NCI-H1048 (cell line): Measurements from ENCODE around the gene SVOPL.
"Not testable (repeated sequence)": the region's sequence is repeated elsewhere in the genome, so short reads cannot be mapped to it uniquely, and the experiment has no call there.

Experiments
- DNase-seq: peaks from one replicate; lab custom pipeline; 2025; lab: John Stamatoyannopoulos, UW

Gene SVOPL

DNA sequence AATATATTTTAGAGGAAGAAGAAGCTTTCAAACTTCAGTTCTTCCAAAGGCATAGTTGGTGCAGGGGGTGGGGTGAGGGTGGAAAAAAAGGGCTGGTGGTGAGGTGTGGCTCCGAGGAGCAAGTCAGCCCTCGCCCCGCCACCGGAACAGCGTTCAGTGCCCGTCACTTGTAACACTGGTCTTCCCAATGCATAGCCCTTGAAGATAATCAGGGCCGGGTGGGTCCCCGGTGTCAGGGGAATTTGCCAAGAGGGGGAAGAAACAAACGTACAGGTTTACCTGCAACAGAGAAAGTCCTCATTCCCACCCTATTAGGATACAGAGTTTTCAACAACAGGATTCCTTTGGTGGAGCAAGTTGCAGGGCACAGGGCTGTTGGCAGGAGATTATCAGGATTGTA, 1.5 kb downstream of the SVOPL start:
- no peak for DNase-seq

GRCh38 chr7:138698281-138698680, 2.9 kb downstream of the SVOPL start:
- no peak for DNase-seq

GRCh38 chr7:138697535-138698182, 3.5 kb downstream of the SVOPL start:
- no peak for DNase-seq

GRCh38 chr7:138695776-138696175, 5.4 kb downstream of the SVOPL start:
- DNase-seq, result not testable (repeated sequence)

DNA sequence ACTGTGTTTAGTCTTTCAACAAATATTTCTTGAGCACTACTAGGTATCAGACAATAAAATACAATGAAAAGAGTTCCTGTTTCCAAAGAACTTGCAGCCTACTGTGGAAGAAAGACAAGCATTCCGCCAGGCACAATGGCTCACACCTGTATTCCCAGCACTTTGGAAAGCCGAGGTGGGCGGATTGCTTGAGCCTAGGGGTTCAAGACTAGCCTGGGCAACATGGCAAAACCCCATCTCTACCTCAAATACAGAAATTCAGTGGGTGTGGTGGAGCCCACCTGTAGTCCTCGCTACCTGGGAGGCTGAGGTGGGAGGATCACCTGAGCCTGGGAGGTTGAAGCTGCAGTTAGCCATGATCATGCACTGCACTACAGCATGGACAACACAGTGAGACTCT, 6.1 kb downstream of the SVOPL start:
- DNase-seq, result no peak

DNA sequence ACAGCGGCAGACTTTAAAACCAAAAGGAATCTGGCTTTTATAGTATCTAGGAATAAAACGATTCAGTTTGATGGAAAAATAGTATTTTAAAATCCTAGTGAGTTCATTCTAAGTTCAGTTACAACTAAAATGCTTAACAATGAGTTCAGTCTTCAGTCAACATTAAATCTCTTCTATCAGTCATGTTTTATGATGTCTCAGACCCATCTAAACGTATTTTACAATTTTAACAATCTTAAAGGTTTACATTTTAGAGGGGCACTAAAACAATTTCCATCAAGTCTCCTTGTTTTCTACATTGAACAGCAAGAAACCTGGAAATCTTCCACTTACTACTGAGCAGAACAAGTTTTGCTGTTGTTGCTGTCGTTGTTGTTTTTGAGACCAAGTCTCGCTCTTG, 10.0 kb downstream of the SVOPL start:
- DNase-seq, result no peak

- no peak for DNase-seq
Observed at GRCh38 chr7:138690495-138690894, 10.7 kb downstream of the SVOPL start.

DNA sequence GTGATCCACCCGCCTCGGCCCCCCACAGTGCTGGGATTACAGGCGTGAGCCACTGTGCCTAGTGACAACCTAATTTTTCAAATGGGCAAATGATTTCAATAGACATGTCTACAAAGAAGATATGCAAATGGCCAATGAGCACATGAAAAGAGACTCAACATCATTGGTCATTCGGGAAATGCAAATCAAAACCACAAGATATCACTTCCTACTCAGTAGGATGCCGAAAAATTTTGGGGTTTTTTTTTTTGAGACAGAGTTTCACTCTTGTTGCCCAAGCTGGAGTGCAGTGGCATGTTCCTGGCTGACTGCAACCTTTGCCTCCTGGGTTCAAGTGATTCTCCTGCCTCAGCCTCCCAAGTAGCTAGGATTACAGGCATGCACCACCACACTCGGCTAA, 13.1 kb downstream of the SVOPL start:
- DNase-seq, result not testable (repeated sequence)

DNA sequence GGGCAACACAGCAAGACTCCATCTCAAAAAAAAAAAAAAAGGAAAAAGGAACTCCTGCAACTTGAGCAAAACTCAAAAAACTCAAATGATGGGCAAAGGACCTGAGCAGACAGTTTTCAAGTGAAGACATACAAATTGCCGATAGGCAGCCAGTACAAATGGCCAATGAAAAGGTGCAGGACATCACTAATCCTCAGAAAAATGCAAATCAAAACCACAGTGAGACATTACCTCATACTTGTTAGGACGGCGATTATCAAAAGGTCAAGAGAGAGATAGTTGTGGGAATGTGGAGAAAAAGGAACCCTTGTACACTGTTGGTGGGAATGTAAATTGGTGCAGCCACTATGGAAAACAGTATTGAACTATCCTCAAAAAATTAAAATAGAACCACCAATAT, 16.8 kb downstream of the SVOPL start:
- DNase-seq, result no peak

DNA sequence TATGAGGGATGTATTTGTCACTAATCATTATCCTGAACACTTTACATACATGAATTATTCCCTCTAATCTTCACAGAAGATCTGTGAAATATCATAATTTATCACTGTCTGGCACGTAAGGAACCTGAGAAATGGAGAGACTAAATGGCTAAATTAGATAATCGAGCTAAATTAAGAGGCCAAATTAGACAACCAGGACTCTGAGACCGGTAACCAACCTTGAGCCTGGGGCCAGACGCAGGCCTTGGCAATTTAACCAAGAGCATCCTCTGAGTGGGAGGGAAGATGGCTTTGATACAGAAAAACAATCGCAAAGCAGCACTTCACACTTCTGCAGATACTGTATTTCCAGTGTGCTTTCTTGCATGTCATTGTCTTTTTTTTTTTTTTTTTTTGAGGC, 21.4 kb downstream of the SVOPL start:
- DNase-seq, result no peak

GRCh38 chr7:138670594-138670993, 30.6 kb downstream of the SVOPL start:
- DNase-seq, result no peak

DNA sequence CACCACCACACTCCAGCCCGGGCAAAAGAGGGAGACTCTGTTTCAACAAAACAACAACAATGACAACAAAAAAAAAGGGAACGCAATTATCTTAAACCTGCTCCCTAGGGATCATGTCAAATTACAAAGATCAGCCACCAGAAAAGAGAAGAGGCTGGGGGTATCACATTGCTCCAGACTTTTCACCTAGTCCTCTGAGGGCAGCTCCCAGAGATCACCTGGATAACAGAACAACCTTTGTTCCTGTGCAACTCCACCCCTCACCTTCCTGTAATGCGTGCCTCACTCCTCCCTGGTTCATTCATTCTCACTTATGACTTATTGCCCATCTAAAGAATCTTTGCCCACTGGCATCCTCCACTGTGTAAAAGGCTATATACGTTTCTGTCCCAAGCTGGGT, 31.8 kb downstream of the SVOPL start:
- DNase-seq, result no peak

GRCh38 chr7:138668946-138669345, 32.2 kb downstream of the SVOPL start:
- no peak for DNase-seq

DNA sequence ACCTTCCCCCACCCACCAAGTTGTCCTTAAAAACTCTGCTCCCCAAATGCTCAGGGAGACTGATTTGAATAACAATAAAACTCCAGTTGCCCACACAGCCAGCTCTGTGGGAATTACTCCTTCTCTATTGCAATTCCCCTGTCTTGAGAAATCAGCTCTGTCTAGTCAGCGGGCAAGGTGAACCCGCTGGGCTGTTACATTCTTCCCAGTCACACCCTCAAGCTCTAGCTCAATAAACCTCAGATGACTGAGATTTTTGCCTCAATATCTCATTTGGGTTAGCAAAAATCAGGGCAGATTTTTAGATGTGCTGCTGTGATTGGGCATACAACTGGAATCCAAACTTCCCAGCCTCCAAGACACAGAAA, 32.9 kb downstream of the SVOPL start:
- no peak for DNase-seq

- no peak for DNase-seq
Observed at GRCh38 chr7:138667535-138668228, 33.5 kb downstream of the SVOPL start.

DNA sequence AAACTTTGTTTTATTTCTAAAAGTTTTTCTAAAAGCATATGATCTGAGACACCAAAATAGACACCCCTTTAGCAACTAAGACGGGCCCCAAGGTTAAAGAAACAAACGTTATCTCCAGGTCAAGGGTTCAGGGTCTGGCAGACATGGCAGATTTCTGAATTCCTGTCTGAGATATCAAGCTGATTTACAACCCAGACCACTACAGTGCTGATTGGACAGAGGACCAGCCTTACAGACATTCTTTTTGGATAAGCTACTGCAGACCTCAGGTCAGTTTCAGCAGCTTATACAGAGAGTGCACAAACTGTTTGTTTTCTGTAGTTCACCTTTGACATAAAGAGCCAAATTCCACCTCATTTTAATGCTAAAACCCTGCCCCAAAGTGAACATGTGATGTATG, 34.8 kb downstream of the SVOPL start:
- DNase-seq, result no peak

- DNase-seq, result no peak
Observed at GRCh38 chr7:138665669-138666140, 35.5 kb downstream of the SVOPL start.

DNA sequence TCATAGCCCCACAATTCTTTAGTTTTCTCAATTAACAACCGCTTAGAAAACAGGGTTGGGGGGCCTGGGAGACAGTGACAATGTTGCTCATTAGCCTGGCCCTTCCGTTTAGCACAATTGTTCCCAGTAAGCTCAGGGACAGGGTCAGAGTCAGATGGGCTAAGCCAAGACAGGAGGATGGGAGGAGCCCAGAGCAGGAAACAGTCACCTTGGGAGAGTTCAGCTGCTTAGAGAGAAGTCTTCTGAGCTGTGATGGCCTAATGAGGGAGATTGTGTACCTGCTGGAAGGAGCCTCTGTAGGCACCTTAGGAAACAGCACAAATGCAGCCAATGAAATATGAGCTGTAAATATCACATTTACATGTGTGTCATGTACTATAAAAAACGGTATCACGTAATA, 35.9 kb downstream of the SVOPL start:
- no peak for DNase-seq

DNA sequence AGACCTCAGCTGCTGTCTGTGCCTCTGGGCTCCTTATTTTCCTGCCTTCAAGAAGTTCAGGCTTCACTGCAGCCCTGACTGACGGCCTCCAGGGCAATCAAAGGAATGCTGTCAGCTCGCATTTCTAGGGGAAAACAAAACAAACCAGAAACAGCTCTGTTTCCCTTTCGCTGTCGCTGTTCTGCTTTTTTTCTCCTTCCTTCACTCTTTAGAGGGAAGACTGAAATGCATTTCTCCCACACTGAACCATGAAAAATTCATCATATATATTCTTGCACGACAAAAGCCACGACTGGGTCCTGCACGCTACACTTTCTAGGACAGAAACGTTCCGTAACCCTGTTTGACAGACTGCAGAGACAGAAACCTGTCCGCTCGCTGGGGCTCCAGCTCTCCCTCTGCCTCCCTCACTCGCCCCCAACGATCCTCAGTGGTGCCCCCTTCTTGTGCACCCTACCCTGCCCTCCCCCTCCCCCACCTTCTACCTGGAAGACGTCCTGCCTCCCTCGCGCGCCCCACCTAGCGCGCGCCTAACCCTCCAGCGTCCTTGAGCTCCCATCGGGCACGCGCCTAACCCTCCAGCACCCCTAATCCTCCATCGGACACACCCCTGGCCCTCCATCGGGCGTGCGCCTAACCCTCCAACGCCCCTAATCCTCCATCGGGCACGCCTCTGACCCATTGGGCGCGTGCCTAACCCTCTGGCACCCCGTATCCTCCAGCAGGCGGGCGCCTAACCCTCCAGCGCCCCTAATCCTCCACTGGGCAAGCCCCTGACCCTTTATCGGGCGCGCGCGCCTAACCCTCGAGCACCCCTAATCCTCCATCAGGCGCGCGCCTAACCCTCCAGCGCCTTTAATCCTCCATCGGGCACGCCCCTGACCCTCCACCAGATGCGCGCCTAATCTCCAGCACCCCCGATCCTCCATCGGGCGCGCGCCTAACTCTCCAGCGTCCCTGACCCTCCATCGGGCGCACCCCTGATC, 37.1 kb downstream of the SVOPL start:
- DNase-seq, result no peak

GRCh38 chr7:138662991-138663320, 38.2 kb downstream of the SVOPL start:
- DNase-seq, result no peak

DNA sequence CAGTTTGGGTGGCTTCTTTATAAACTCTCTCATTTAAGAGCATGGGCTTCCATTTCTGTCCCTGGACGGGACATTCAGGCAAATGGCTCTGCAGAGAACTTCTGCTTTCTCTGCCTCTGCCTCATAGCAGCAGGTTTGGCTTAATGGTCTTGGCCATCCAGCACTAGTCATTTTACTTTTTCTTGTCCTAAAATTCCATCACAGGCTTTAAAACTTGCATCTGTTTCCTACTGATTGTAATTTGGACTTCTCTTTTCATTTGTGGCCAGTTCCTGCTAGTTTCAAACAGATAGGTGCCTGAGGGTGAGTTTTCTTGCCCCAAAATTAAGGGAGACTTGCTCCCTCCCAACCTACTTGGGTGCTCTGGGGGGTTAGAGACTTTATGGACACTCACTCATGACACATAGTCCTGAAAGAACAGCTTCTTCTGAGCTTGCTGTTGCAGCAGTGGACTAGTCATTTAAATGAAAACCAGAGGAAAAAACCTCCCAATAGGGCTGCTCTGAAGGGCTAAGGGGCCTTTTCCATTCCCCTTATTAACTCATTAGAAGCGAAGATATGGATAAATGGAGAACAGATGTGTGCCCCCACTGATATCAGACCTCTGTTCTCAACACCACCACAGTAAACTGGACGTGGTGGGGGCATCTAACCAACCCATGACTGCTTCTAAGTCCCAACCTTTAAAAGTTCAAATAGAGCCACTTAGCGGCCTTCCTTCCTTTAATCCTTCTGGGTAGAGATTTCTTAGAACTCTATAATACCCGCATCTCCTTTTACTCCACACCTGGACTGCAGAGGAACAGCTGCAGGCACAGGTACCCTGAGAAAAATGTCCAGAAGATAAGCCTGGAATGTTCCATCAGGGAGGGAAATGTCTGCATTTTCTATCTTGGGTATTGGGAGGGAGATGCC, 38.8 kb downstream of the SVOPL start:
- no peak for DNase-seq
